AG04450 (cell line): Measurements from ENCODE around the gene MGLL. TPM values are rescaled to one million over a fixed set of nuclear protein-coding genes. Genes with fewer than 3 reads are reported as not detected.

Experiments used
- CTCF ChIA-PET: fragments of 300-600, 350-600 bp; formaldehyde crosslinking; extraction: SDS; loops from one replicate; lab custom pipeline; 2022; ENCODE audit warnings: antibody characterized with exemption, inconsistent platforms; lab: Charles Lee
- POLR2A ChIA-PET: fragments of 350-600 bp; formaldehyde crosslinking; extraction: SDS; loops from one replicate; lab custom pipeline; 2021; ENCODE audit warnings: antibody characterized with exemption, inconsistent platforms; lab: Yijun Ruan, JAX
- DNase-seq: peaks from one replicate; pipeline ENCODE4 v3.0.0-alpha.2; 2011; ENCODE audit warnings: low read depth, low spot score
- H3K27ac ChIP-seq: one replicate; pipeline ENCODE4 v1.5.1; 2012; ENCODE audit warnings: low read depth, low read length, control low read depth
- H3K27me3 ChIP-seq: one replicate; pipeline ENCODE4 v1.6.0; 2012; ENCODE audit warnings: low read length; ENCODE audit not compliant: control insufficient read depth, insufficient read depth
- H3K4me3 ChIP-seq: 2 replicates; pipeline ENCODE4 v1.5.1; 2011; ENCODE audit warnings: mild to moderate bottlenecking, low read depth, low read length, control low read depth
- H3K9me3 ChIP-seq: 2 replicates; pipeline ENCODE4 v1.5.1; 2012; ENCODE audit warnings: low read length; ENCODE audit not compliant: control insufficient read depth, insufficient read depth
- polyA plus RNA-seq: library from polyadenylated mRNA; depleted of rRNA; stranded (reverse); fragments of >200 nt; gene quantifications from 2 replicates; pipeline ENCODE4 v1.2.3, GENCODE V29; 2011
- TF ChIP-seq, protein P1 (sequence below): IDR thresholded peaks from 2 replicates; pipeline ENCODE4 v1.5.1; 2011; ENCODE audit warnings: low read depth, low read length, control low read depth, inconsistent platforms

Gene MGLL
- polyA plus RNA-seq, 1 experiment: 49.1 TPM

DNA sequence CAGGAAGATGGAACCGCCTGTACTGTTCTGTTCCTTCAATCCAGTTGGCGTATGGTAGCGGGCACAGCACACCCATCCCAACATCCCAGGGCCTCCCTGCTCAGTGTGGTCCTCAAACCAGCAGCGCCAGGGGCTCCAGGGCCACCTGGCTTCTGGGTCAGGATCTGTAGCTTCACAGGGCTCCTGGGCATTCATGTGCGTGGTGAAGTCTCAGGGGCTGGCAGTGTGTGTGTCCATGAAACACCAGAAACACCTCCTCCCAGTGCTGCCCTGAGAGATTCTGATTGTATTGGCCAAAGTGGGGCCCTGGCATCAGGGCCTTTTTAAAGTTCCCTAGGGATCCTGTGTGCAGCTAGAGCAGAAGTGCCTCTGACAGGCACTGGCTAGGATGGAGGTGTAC lies 107.4 kb downstream of the MGLL start:
- DNase-seq: no peak
- CTCF ChIA-PET: interaction anchor here (0.9 kb wide), 1 partner anchor 140 kb away, joined by 3 read pairs; no protein-coding TSS in a partner anchor
- H3K9me3 ChIP-seq: no peaks in the 10 kb centered on the region
- TF ChIP-seq, protein P1, sequence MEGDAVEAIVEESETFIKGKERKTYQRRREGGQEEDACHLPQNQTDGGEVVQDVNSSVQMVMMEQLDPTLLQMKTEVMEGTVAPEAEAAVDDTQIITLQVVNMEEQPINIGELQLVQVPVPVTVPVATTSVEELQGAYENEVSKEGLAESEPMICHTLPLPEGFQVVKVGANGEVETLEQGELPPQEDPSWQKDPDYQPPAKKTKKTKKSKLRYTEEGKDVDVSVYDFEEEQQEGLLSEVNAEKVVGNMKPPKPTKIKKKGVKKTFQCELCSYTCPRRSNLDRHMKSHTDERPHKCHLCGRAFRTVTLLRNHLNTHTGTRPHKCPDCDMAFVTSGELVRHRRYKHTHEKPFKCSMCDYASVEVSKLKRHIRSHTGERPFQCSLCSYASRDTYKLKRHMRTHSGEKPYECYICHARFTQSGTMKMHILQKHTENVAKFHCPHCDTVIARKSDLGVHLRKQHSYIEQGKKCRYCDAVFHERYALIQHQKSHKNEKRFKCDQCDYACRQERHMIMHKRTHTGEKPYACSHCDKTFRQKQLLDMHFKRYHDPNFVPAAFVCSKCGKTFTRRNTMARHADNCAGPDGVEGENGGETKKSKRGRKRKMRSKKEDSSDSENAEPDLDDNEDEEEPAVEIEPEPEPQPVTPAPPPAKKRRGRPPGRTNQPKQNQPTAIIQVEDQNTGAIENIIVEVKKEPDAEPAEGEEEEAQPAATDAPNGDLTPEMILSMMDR: no peak
- no peak overlapping the region for H3K27ac ChIP-seq
- no peak overlapping the region for H3K4me3 ChIP-seq
- POLR2A ChIA-PET: no interaction called here
- H3K27me3 ChIP-seq: no peaks in the 10 kb centered on the region

DNA sequence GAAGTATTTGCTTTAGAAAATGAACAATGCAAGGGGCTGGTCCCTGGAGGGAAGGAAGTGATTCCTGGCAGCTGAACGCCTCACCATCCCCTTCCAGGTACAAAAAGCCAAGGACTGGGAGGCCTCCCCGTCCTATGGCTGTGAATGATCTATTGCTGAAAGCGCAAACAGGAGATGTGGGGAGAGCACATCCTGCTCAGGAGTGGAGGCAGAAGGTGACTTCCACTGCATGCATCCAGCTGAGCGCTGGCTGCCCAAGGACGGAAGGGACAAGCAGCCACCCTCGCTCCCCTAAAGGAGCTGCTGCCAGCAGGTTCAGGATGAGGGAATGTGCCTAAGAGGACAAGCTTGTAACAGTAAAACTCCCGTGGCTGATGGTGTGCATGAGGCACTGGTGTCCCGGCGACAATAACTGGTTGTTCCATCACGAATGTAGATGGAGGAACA lies 108.2 kb downstream of the MGLL start:
- ChIA-PET CTCF (interaction anchor here (0.6 kb wide), 1 partner anchor 17 kb away, joined by 4 read pairs; no protein-coding TSS in a partner anchor), POLR2A (no interaction called here)
- DNase-seq: no peak
- H3K27me3 ChIP-seq: no peaks in the 10 kb centered on the region
- H3K27ac ChIP-seq: no peak overlapping the region
- TF ChIP-seq, protein P1: no peak
- no peak overlapping the region for H3K4me3 ChIP-seq
- no peaks in the 10 kb centered on the region for H3K9me3 ChIP-seq

DNA sequence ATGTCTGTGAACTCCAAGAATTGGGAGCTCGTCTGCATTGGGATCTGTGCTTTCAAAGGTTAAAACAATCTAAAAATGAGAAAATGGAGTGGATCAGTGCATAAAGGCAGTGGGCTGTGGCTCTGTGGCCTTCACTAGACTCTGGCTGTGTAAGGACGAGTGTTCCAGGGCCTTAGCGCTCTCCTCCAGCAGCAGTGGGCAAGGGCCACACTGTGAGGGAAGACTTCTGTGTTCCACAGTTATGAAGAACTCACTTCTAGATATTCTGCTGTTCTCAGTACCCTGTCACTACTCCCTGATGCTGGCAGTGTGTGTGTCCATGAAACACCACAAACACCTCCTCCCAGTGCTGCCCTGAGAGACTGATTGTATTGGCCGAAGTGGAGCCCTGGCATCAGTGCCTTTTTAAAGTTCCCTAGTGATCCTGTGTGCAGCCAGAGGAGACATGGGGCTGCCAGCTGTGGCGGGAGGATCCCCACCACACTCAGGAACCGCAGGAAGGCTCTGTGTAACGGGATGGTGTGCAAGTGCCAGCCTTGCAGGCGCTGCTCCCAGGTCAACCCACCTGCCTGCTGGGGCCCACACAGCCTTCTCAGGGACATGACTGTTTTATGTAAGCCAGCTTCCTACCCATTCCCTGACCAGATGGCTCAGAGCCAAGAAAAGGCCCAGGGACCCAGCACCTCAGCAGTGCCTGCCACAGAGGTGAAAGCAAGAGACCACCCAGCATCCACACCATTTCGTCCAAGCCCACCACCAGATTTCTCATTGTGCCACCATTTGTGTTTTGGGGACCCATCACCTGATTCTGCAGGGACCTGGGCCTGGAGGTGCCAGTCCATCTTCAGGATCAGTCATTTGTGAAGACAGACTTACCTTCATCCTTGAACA lies 109.2 kb downstream of the MGLL start:
- no peak for DNase-seq
- ChIA-PET POLR2A (no interaction called here), CTCF (interaction anchor here (0.6 kb wide), 1 partner anchor 16 kb away, joined by 4 read pairs; no protein-coding TSS in a partner anchor)
- no peak overlapping the region for H3K4me3 ChIP-seq
- H3K27ac ChIP-seq: no peak overlapping the region
- TF ChIP-seq, protein P1: no peak
- H3K9me3 ChIP-seq: no peaks in the 10 kb centered on the region
- no peaks in the 10 kb centered on the region for H3K27me3 ChIP-seq

DNA sequence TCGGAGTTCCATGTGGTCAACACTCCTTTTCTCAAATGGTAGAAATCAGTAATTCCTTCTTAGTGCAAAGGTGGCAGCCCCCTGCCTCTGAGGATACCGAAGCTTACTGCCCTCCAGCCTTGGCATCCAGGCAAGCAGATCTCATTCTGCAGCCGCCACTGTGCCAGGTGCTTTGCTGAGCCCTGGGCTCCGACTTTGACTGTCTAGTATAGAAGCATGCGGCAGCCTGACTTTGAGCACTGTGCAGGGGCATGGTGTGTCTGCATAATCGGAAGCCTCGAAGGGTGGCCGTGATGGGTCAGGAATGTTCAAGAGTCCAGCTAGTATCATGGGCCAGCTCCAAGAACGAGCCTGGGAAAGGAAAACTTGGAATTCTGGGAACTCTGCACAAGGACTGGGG lies 109.9 kb downstream of the MGLL start:
- CTCF ChIA-PET: no interaction called here

More for the DNA sequence above, 109.9 kb downstream of the MGLL start:
- no peaks in the 10 kb centered on the region for H3K27me3 ChIP-seq
- POLR2A ChIA-PET: no interaction called here
- no peak for DNase-seq
- no peak overlapping the region for H3K27ac ChIP-seq
- no peaks in the 10 kb centered on the region for H3K9me3 ChIP-seq
- no peak overlapping the region for H3K4me3 ChIP-seq
- TF ChIP-seq, protein P1: no peak
